WI38 (cell line): ENCODE measurements around the gene PSMA1.
"Not testable (repeated sequence)": the region's sequence is repeated elsewhere in the genome, so short reads cannot be mapped to it uniquely, and the experiment has no call there.

ENCODE experiments used
- H3K4me3 ChIP-seq: 2 replicates; pipeline ENCODE4 v1.5.1; 2011; ENCODE audit warnings: low read depth, mild to moderate bottlenecking, control low read depth, low read length
- TF ChIP-seq, protein P1 (sequence below): IDR thresholded peaks from 2 replicates; pipeline ENCODE4 v1.5.1; 2012; ENCODE audit warnings: low read depth, mild to moderate bottlenecking, control low read depth, low read length

The PSMA1 gene

DNA sequence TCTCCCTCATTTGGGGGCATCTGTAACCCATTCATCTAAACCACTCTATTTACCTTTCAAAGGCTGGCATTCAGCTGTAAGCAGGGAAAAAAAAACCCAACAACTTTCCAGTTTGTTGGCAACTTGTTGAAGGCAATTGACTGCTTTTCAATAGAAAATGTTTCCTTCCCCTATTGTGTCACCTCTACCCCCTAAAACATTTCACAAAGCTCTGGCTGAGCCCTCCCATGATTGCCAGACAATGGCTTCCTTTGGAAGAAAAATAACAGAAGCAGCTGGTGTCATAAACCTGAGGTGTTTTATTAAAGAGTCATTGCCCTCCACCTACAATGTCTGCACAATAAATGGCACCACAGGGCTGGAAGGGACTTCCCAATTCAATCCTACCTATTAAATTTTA lies 22.1 kb upstream of the PSMA1 start:
- H3K4me3 ChIP-seq: no peak overlapping the region
- TF ChIP-seq, protein P1, sequence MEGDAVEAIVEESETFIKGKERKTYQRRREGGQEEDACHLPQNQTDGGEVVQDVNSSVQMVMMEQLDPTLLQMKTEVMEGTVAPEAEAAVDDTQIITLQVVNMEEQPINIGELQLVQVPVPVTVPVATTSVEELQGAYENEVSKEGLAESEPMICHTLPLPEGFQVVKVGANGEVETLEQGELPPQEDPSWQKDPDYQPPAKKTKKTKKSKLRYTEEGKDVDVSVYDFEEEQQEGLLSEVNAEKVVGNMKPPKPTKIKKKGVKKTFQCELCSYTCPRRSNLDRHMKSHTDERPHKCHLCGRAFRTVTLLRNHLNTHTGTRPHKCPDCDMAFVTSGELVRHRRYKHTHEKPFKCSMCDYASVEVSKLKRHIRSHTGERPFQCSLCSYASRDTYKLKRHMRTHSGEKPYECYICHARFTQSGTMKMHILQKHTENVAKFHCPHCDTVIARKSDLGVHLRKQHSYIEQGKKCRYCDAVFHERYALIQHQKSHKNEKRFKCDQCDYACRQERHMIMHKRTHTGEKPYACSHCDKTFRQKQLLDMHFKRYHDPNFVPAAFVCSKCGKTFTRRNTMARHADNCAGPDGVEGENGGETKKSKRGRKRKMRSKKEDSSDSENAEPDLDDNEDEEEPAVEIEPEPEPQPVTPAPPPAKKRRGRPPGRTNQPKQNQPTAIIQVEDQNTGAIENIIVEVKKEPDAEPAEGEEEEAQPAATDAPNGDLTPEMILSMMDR: no peak

DNA sequence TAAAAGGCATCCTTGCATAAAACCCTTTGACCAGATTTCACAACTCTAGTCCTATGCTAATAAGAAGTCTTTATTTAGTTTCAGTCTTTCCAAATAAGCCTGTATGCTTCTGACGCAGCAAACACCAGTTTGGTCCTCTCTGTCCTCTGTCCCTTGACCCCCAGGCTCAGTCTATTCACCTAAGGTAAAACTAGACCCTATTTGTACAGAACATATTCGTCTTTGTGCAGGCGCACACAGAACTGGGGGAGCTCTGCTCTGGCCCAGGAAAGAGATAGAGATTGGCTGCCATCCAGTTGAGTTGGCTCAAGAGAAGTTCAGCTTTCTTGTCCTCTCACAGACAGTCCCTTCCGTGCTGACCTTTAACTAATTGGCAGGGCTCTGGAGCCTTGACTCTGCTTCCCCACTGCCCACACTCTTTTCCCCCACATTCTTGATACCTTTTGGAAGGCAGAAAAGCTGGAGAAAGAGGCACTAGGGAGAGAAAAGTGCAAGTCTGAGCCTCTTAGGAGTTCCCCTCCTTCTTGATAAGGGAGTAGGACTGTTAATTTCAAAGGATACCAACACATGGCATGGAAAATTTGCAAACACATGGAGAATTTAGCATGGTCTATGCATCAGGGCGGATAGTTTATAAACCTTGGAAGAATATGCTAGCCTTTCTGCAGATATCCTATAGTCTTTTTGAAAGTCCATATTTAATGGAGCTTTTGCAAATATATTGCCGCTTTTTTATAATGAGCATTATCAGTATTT lies 21.2 kb upstream of the PSMA1 start:
- TF ChIP-seq, protein P1: no peak
- no peak overlapping the region for H3K4me3 ChIP-seq

DNA sequence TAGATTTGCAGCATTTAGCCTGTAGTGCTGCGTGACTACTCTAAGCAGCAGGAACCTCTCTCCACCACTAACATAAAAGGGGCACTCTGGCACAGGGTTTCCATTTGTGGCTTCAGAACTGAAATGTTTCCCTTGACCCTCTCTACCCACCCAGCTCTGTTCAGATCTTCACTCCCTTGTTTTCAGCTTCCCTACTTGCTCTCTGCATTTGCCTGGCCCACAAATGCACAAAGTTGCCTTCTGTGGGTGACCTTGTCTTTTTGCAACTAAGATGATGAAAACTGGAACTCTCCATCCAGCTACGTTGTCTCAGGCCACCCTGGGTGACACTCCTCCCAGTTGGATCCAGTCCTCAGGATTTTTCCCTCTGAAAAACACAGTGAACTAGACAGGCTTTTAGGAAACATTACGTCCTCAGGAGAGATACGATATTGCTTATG lies 19.8 kb upstream of the PSMA1 start:
- TF ChIP-seq, protein P1: no peak
- H3K4me3 ChIP-seq: no peak overlapping the region

DNA sequence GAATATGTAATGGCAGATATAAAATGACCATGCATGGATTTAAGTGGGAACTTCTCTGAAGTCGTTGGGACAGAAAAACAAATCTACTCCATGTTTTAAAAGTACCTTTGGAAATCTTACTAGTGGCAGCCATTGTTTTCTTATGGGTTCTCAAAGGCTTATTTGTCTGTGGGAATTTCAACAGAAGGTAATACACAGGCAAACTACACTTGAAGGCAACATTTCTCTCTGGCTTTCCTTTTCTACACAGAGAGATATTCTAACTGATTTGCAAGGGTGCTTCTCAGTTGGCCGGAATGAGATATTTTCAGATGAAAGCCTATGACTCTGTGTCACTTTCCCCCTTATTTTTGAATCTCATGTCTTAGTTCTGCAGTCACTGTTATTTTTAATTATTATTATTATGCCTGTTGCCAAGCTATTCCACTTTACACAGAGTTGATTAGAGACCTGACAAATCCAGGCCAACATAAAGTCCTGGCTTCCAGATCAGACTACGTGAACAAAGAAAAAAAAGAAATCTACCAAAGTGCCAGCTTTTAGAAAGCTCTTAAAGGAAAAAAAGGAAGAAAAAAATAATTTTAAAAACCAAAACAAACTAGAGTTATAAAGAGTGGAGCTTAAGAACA lies 18.9 kb upstream of the PSMA1 start:
- no peak overlapping the region for H3K4me3 ChIP-seq

DNA sequence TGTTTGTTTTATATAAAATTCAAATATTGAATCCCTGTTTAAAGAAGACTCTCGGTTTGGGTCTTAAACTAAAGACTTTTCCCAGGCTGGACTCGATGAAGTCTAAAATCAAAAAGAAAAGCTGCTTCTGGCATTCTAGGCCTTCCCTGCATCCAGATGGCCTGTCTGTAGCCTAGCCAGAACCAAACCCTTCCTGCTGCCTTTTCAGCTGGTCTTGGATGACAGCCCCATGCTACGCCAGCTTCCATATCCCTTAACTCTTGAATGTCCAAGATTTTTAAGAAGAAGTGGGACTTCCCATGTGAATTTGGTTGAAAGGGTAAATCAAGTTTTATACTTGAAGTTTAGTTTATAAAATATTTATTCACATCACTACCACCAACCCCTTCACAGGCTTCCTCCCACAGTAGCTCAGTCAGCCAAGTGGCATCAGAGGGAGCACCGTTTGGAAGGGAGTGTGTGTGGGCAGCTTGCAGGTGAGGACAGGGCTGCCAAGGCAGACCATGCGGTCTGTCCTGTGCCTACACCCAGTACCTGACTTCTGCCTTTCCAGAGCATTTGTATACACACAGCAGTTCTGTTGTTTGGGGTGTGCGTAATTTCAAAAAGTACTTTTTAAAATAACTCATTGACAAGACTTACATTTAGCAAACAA lies 18.2 kb upstream of the PSMA1 start:
- no peak overlapping the region for H3K4me3 ChIP-seq
- TF ChIP-seq, protein P1: no peak

More for the DNA sequence above, 18.9 kb upstream of the PSMA1 start:
- TF ChIP-seq, protein P1: no peak

DNA sequence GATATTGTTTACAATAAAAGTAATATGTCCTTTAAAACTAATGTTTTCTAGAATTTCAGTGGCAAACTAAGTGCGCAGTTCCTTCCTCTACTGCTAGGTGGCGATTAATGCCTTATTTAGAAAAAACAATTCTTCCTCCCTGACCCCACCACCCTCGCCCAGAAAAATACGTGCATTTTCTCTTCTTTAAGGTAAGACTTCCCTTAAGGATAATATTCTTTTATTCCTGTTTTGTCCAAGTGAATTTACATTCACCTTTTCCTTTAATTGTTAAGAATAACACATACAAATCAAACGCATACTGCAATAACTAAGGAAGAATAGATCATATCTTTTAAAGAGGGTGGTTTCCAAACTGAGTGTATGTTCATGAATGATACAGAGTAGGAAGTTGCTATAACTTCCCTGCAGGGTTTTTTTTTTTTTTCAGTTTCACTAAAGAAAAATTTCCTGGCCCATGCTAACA lies 17.0 kb upstream of the PSMA1 start:
- H3K4me3 ChIP-seq: no peak overlapping the region
- TF ChIP-seq, protein P1: peak; percentile 69

DNA sequence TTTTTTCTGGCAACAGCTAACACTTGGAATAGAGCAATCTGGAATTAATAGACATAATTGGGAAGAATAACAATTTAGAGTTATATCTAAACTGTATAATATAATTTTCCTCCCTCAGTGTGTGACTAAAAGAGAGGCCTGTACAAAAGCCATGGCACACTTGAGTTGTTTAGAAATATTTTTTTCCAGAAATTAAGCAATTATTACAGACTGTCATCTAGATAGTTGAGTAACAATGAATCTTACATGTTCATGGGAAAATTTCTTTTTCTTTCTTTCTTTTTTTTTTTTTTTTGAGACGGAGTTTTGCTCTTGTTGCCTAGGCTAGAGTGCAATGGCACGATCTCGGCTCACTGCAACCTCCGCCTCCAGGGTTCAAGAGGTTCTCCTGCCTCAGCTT lies 15.0 kb upstream of the PSMA1 start:
- H3K4me3 ChIP-seq: not testable (repeated sequence)
